Neural progenitor cell (in vitro differentiated cells): Measurements from ENCODE around the gene NKD1. TPM values are rescaled to one million over a fixed set of nuclear protein-coding genes. Genes with fewer than 3 reads are reported as not detected.

Source experiments
- DNase-seq: peaks from one replicate; pipeline ENCODE4 v3.0.0-alpha.2; 2016; ENCODE audit warnings: low spot score
- H2AFZ ChIP-seq: fragments of 200-600 bp; sonication (generic); replicated peaks from 2 replicates; pipeline ENCODE4 v1.6.1; 2016; ENCODE audit warnings: antibody characterized with exemption
- H3F3A ChIP-seq: fragments of 200-600 bp; sonication (generic); 2 replicates; pipeline ENCODE4 v1.6.1; 2016; ENCODE audit warnings: antibody characterized with exemption, low read depth
- H3K27ac ChIP-seq: fragments of 200-600 bp; sonication (generic); 2 replicates; pipeline ENCODE4 v1.5.1; 2016; ENCODE audit warnings: mild to moderate bottlenecking
- H3K27me3 ChIP-seq: fragments of 200-600 bp; sonication (generic); 2 replicates; pipeline ENCODE4 v1.6.1; 2016; ENCODE audit warnings: mild to moderate bottlenecking, moderate library complexity
- H3K36me3 ChIP-seq: fragments of 200-600 bp; sonication (generic); 2 replicates; pipeline ENCODE4 v1.5.1; 2016
- H3K4me1 ChIP-seq: fragments of 200-600 bp; sonication (generic); 2 replicates; pipeline ENCODE4 v1.6.1; 2016; ENCODE audit warnings: mixed run types
- H3K4me2 ChIP-seq: fragments of 200-600 bp; sonication (generic); 2 replicates; pipeline ENCODE4 v1.6.1; 2016
- H3K4me3 ChIP-seq: fragments of 200-600 bp; sonication (generic); 2 replicates; pipeline ENCODE4 v1.5.1; 2016
- H3K79me2 ChIP-seq: fragments of 200-600 bp; sonication (generic); 2 replicates; pipeline ENCODE4 v1.6.1; 2016; ENCODE audit warnings: low read depth
- H3K9ac ChIP-seq: fragments of 200-600 bp; sonication (generic); 2 replicates; pipeline ENCODE4 v1.6.1; 2016
- H3K9me3 ChIP-seq: fragments of 200-600 bp; sonication (generic); 2 replicates; pipeline ENCODE4 v1.5.1; 2016; ENCODE audit warnings: low read depth
- H4K20me1 ChIP-seq: fragments of 200-600 bp; sonication (generic); 2 replicates; pipeline ENCODE4 v1.6.1; 2016; ENCODE audit warnings: low read depth
- H3K27ac Mint-ChIP-seq: 3 replicates; pipeline ENCODE4 v1.8.0; 2021; ENCODE audit warnings: mixed read lengths
- H3K27me3 Mint-ChIP-seq: 2 replicates; pipeline ENCODE4 v1.8.0; 2022; ENCODE audit warnings: low read depth, mild to moderate bottlenecking, inconsistent platforms, moderate library complexity, mixed read lengths; ENCODE audit not compliant: insufficient read depth
- H3K36me3 Mint-ChIP-seq: 3 replicates; pipeline ENCODE4 v1.8.0; 2021; ENCODE audit warnings: mixed read lengths
- H3K4me1 Mint-ChIP-seq: 3 replicates; pipeline ENCODE4 v1.8.0; 2021; ENCODE audit warnings: mixed read lengths
- H3K4me3 Mint-ChIP-seq: 3 replicates; pipeline ENCODE4 v1.8.0; 2021; ENCODE audit warnings: mild to moderate bottlenecking, moderate library complexity, mixed read lengths
- H3K9me3 Mint-ChIP-seq: 3 replicates; pipeline ENCODE4 v1.8.0; 2020; ENCODE audit warnings: mixed read lengths
- EZH2 ChIP-seq: fragments of 200-600 bp; sonication (generic); IDR thresholded peaks from 2 replicates; pipeline ENCODE4 v1.6.1; 2017; ENCODE audit warnings: antibody characterized with exemption, mild to moderate bottlenecking, moderate library complexity
- EZH2phosphoT487 ChIP-seq: fragments of 200-600 bp; sonication (generic); IDR thresholded peaks from 2 replicates; pipeline ENCODE4 v1.6.1; 2017; ENCODE audit warnings: antibody characterized with exemption
- total RNA-seq: library from RNA; depleted of rRNA; stranded (reverse); fragments of >200 nt; gene quantifications from 2 replicates; pipeline ENCODE4 v1.2.3, GENCODE V29; 2015; ENCODE audit warnings: low replicate concordance
- TF ChIP-seq, protein P1 (sequence below): fragments of 200-600 bp; sonication (generic); IDR thresholded peaks from 2 replicates; pipeline ENCODE4 v1.5.1; 2017; ENCODE audit warnings: antibody characterized with exemption, mild to moderate bottlenecking

The NKD1 gene
- total RNA-seq, 1 donor from 2014 or later = 5.3 TPM

DNA sequence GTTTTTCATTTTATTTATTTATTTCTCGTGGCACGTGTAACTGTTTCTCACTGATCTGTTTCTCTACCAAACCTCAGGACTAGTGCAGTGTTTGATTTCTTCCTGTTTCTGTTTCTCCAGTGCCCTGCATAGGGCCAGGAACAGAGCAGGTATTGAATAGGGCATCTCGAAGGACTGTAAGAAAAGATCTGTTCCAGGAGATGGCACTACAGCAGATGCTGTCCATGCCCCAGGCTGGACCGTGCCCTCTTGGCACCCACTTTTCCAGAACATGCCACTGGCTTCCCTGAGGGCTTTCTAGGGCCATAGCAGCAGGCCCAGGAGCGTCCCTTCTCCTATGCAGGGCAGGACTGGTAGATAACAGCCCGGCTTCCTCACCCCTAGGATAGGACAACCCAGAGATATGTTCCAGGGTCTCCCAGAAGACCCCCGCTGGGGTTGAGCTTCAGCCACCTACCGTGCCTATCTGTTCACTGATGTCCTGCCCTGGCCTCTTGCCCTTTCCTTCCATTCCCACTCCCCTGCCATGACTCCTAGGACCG, 128.6 kb downstream of the NKD1 start:
- Histone ChIP-seq H3K27me3 (no peaks in the 10 kb centered on the region), H2AFZ (no peak overlapping the region), H3K36me3 (no peaks in the 10 kb centered on the region), H3K4me2 (no peak overlapping the region), H3K79me2 (no peaks in the 10 kb centered on the region), H3F3A (no peaks in the 10 kb centered on the region), H3K9ac (no peak overlapping the region), H3K4me1 (no peaks in the 10 kb centered on the region), H3K9me3 (peaks cover 5% of the 10 kb centered on the region), H4K20me1 (no peaks in the 10 kb centered on the region), H3K27ac (no peak overlapping the region), H3K4me3 (no peak overlapping the region)
- Mint-ChIP-seq H3K4me3 (no peak overlapping the region), H3K9me3 (peaks cover 14% of the 10 kb centered on the region), H3K27ac (no peak overlapping the region), H3K4me1 (no peaks in the 10 kb centered on the region), H3K36me3 (peaks cover 4% of the 10 kb centered on the region), H3K27me3 (peaks cover 5% of the 10 kb centered on the region)
- TF ChIP-seq EZH2phosphoT487 = no peak
- TF ChIP-seq, protein P1, sequence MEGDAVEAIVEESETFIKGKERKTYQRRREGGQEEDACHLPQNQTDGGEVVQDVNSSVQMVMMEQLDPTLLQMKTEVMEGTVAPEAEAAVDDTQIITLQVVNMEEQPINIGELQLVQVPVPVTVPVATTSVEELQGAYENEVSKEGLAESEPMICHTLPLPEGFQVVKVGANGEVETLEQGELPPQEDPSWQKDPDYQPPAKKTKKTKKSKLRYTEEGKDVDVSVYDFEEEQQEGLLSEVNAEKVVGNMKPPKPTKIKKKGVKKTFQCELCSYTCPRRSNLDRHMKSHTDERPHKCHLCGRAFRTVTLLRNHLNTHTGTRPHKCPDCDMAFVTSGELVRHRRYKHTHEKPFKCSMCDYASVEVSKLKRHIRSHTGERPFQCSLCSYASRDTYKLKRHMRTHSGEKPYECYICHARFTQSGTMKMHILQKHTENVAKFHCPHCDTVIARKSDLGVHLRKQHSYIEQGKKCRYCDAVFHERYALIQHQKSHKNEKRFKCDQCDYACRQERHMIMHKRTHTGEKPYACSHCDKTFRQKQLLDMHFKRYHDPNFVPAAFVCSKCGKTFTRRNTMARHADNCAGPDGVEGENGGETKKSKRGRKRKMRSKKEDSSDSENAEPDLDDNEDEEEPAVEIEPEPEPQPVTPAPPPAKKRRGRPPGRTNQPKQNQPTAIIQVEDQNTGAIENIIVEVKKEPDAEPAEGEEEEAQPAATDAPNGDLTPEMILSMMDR = no peak
- TF ChIP-seq EZH2 = no peak
- DNase-seq = no peak

DNA sequence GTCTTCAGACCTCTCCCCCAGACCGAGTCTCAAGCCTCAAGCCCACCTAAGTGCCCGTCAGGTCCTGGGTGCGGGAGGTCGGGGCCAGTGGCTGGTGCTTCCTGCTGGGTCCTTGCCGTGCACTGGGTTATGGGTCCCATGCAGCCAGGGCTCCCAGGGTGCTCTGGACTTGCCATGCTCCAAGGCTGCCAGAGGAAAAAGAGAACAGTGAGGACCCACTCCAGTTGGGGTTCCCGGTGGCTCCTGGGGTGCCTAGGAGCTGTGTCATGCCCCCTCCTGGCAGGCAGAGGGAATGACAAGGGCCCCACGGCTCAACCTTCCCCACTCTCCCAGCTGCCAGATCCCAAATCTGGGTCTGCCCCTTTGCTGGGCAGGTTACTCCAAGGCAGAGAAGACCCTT, 129.2 kb downstream of the NKD1 start:
- Histone ChIP-seq H3K79me2 (no peaks in the 10 kb centered on the region), H3K27me3 (no peaks in the 10 kb centered on the region), H2AFZ (no peak overlapping the region), H3F3A (no peaks in the 10 kb centered on the region), H3K9me3 (no peaks in the 10 kb centered on the region), H3K9ac (no peak overlapping the region), H4K20me1 (no peaks in the 10 kb centered on the region), H3K27ac (no peak overlapping the region), H3K4me3 (no peak overlapping the region), H3K36me3 (no peaks in the 10 kb centered on the region), H3K4me2 (no peak overlapping the region), H3K4me1 (no peaks in the 10 kb centered on the region)
- DNase-seq = no peak
- TF ChIP-seq, protein P1 = peak; percentile 55
- TF ChIP-seq EZH2 = no peak
- Mint-ChIP-seq H3K27me3 (peaks cover 5% of the 10 kb centered on the region), H3K4me3 (no peak overlapping the region), H3K4me1 (no peaks in the 10 kb centered on the region), H3K27ac (no peak overlapping the region), H3K9me3 (peaks cover 8% of the 10 kb centered on the region), H3K36me3 (peaks cover 2% of the 10 kb centered on the region)

DNA sequence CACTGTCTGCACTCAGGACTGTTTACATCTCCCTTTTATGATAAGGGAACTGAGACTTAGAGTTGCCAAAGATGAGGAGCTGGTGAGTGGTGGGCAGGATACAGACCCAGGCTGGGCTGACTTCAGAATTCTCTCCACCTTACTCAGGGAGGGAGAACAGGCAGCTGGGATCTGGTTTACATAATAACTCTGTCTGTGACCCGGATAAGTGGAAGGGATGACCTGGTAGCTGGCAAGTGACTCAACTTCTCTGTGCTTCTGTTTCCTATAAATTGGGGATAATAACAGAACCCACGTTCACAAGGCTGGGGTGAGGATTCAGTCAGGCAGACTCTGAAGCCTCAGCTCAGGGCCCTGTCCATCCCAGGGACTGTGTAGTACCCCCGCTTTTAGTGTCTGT, 130.3 kb downstream of the NKD1 start:
- Histone ChIP-seq H3F3A (no peaks in the 10 kb centered on the region), H2AFZ (no peak overlapping the region), H3K27ac (no peak overlapping the region), H3K36me3 (no peaks in the 10 kb centered on the region), H3K9me3 (no peaks in the 10 kb centered on the region), H3K79me2 (no peaks in the 10 kb centered on the region), H4K20me1 (no peaks in the 10 kb centered on the region), H3K9ac (no peak overlapping the region), H3K27me3 (no peaks in the 10 kb centered on the region), H3K4me1 (no peaks in the 10 kb centered on the region), H3K4me2 (no peak overlapping the region), H3K4me3 (no peak overlapping the region)
- H3K9me3 Mint-ChIP-seq = peaks cover 3% of the 10 kb centered on the region
- H3K4me1 Mint-ChIP-seq = no peaks in the 10 kb centered on the region
- DNase-seq = no peak
- H3K27me3 Mint-ChIP-seq = peaks cover 5% of the 10 kb centered on the region
- no peak overlapping the region for H3K27ac Mint-ChIP-seq
- H3K4me3 Mint-ChIP-seq = no peak overlapping the region
- peaks cover 2% of the 10 kb centered on the region for H3K36me3 Mint-ChIP-seq
- TF ChIP-seq EZH2 = no peak
- TF ChIP-seq EZH2phosphoT487 = no peak
- TF ChIP-seq, protein P1 = no peak
